Mononuclear cell (primary cell): Measurements from ENCODE around the gene TFEB. TPM values are rescaled to one million over a fixed set of nuclear protein-coding genes. Genes with fewer than 3 reads are reported as not detected.

Experiments
- H3K27me3 ChIP-seq: 2 replicates; pipeline ENCODE4 v1.6.0; 2011; ENCODE audit warnings: low read length, control low read depth; ENCODE audit not compliant: insufficient read depth
- H3K4me1 ChIP-seq: 2 replicates; pipeline ENCODE4 v1.5.1; 2011; ENCODE audit warnings: mild to moderate bottlenecking, low read length, control low read depth; ENCODE audit not compliant: insufficient read depth
- H3K4me3 ChIP-seq: 2 replicates; pipeline ENCODE4 v1.5.1; 2011; ENCODE audit warnings: mild to moderate bottlenecking, low read length, moderate library complexity
- H3K9me3 ChIP-seq: 2 replicates; pipeline ENCODE4 v1.5.1; 2011; ENCODE audit warnings: low read depth, mild to moderate bottlenecking, control low read depth, low read length
- total RNA-seq: library from RNA; depleted of rRNA; stranded (reverse); fragments of >200 nt; gene quantifications from one replicate; pipeline ENCODE4 v1.2.3, GENCODE V29; 2012

TFEB gene
- total RNA-seq, 1 donor = 18.1 TPM

DNA sequence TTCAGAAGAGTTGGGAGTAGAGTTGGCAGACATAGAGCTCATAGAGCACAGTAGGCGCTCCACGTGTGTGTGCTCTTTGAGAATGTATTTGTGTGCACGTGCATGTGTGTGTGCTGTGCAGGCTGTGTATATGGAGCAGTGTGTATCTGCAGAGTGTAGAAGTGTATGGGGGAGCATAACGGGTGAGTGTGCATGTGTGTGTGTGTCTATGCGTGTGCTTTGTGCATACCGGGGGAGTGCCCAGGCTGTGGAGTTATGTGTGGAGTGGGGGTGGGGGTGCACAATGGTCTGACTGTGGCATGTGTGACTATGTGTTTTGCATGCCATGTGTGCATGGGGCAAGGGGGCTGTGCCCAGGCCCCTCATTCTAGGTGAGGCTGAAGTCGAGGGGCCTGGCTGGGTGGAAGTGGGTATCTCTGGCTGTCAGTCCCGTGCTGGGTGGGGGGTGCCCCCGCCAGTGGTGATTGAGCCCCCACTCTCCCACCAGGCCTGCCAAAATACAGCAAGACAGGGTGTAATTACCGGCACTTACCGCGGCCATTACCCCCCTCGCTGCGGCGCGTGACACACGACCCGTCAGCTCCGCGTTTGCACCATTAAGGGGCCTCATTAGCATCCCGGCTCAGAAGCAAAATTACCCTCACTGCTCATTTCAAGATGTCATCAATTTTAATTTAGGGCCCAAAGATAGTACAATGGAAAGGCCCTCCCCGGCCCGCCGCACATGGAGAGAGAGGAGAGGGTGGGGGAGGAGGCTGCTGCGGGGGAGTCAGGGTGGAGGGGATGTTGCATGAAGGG is 58.1 kb downstream of the TFEB start:
- Histone ChIP-seq H3K9me3 (no peaks in the 10 kb centered on the region), H3K27me3 (no peaks in the 10 kb centered on the region), H3K4me3 (no peak overlapping the region), H3K4me1 (peaks cover 5% of the 10 kb centered on the region)

DNA sequence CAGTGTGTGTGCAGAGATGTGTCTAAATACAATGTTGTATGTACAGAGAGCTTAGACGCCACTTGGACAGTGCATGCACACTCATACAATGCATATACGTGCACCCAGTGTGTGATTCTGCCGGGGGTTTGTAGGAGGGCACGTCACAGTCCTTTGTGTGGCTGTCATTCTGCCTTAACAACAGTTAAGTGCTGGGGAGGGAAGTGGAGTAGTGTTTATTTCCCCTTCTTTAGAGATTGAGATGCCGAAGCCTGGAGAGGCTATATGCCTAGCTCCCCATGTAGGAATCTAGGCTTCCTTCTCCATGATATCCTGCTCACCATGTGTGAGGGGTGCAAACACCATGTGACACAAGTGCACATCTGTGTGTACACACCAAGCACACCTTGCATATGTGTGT is 59.0 kb downstream of the TFEB start:
- H3K4me3 ChIP-seq = no peak overlapping the region
- no peaks in the 10 kb centered on the region for H3K27me3 ChIP-seq
- no peaks in the 10 kb centered on the region for H3K9me3 ChIP-seq
- no peaks in the 10 kb centered on the region for H3K4me1 ChIP-seq

DNA sequence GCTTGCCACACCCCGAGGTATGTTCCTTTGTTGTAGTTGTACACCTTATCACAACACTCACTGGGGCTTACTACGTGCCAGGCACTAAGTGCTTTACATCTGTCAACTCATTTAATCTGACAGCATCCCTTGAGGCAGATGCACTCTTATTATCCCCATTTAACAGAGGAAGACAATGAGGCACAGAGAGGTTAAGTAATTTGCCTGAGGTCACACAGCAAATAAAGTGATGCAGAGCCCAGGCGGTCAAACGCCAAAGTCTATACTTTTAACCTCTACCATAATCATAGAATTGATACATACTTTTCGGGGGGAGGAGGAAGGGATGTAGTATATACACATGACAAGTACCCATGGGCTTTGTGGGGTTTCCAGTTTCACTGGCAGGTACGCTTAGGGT is 59.4 kb downstream of the TFEB start:
- Histone ChIP-seq H3K4me1 (no peaks in the 10 kb centered on the region), H3K4me3 (no peak overlapping the region), H3K27me3 (no peaks in the 10 kb centered on the region), H3K9me3 (no peaks in the 10 kb centered on the region)

DNA sequence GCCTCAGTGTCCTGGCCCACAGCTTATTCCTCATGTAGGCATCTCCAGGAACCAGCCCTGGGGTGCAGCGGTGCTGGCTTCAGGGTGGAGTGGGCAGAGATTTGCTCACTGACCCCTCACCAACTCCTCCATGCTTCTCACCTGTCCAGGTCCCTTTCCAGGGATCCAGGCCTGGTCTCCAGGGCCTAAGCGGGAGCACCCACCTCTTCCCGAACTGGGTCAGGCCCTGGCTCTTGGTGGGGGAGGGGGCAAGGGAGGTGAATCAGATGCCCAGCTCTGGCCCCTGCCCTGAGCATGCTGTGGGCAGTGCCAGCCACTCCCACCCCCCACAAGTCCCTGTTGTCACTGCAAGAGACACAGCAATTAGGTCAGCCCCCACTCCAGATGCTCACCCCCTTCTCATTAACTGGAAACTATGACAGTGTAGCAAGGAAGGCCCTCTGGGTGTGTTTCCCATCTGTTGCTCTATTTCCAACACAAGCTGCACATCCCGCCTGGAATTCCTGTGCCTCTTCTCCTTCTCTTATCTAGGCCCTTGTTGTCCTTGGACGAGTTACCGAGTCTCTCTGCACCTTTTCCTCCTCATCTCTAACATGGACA is 60.1 kb downstream of the TFEB start:
- no peaks in the 10 kb centered on the region for H3K9me3 ChIP-seq
- H3K4me3 ChIP-seq = no peak overlapping the region
- H3K4me1 ChIP-seq = no peaks in the 10 kb centered on the region
- H3K27me3 ChIP-seq = no peaks in the 10 kb centered on the region

DNA sequence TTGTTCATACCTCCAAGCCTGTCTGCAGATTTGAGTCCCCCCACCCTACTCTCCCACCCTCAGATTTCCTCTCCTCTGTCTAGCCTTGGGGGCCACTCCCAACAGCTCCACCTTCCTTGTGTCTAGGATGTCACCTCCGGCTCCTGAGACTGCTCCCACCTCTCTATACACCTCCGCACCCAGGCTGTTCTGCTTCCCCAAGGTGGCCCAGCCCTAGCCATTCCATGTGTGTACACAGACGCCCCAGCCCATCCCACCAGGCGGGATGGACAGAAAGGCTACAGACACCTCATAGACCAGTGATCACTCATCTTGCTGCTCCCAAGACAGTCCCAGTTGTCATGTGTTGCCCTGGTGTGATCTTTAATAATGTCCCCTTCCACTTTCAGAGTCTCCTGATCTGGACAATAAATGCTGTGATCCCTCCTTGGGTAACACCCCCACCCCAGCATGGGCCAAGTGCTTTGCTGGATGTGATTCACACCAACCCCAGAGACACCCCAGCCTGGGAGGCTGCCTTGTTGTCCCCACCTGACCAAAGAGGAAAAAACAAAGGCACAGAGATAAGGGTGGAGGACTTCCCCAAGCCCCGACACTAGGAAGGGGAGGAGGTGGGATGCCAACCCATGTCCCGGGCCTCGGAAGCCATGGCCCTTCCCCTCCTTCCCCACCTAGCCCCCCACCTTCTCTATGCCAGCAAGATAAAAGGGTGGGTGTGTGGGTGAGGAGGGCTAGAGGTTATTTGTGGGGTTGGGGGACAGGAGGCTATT is 61.0 kb downstream of the TFEB start:
- no peaks in the 10 kb centered on the region for H3K4me1 ChIP-seq
- H3K27me3 ChIP-seq = no peaks in the 10 kb centered on the region
- H3K4me3 ChIP-seq = no peak overlapping the region
- no peaks in the 10 kb centered on the region for H3K9me3 ChIP-seq

DNA sequence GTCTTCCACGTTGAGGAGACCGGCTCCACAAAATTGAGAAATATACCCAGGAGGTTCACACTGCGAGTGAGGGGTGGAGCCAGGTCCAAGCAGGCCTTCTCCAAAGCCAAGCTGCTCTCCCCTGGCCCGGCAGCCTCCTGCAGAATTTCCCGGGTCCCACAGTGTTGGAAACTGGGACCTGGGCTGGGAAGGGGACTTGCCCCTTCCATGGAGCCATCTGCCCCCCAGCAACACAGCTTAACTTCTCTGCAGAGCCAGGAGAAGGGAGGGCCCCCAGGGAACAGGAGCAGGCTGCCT is 61.8 kb downstream of the TFEB start:
- no peak overlapping the region for H3K4me3 ChIP-seq
- H3K9me3 ChIP-seq = no peaks in the 10 kb centered on the region
- no peaks in the 10 kb centered on the region for H3K27me3 ChIP-seq
- H3K4me1 ChIP-seq = no peaks in the 10 kb centered on the region

DNA sequence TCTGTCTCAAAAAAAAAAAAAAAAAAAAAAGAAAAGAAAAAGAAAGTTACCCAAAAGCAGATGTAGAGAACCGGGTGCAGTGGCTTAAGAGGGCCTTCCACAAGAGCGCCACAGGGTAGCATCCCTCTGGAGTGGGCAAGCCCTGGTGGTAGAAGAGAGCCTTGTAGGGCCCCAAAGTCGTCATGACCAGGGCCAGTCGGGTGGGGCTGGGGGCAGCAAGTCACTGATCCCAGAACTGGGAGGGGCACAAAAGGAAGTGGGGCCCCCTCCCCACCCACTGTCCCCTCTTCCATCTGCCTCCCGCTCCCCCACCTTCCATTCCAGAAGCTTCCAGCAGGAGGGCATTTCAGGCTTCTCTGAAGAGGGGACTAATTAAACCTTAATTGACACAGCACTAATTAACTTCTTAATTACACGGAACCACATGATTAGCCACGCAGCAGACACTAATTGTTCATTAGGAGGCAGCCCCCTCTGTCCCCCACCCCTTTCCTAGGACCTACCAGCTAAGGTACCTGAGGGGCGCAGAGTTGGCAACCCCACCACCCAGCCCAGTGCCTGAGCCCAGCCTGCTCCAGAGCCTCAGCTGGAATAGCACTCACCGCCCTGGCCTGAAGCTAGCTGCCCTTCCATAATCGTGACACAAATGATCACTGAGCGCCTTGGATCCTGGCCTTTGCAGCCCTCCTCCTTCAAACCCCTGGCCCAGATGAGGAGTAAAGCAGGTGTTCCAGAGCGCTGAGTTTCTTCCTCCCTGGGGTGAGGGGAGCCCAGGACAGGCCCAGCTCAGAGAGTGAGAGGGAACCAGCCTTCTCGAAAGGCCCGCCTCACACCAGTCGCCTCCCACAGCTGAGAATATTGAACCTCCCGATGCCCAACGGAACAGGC is 62.3 kb downstream of the TFEB start:
- H3K27me3 ChIP-seq = no peaks in the 10 kb centered on the region
- no peaks in the 10 kb centered on the region for H3K9me3 ChIP-seq

DNA sequence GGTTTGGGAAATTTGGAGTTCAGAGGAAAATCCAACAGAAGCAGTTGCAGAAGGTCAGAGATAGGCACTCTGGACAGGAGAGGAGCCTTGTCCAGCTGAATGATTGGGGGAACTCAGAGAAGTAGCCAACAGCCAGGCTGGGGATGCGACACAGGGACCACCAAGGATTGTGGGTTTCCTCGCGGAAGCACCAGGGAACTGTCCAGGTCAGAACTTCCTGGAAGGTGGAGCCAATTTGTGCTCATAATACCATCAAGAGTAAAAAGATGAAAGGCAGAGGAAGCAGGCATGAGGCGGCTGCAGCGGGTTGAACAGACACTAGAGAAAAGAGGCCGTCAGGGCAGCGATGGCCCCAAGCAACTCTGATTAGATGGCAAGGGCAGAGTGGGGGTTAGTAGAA is 63.4 kb downstream of the TFEB start:
- no peaks in the 10 kb centered on the region for H3K27me3 ChIP-seq

More for the DNA sequence above, 62.3 kb downstream of the TFEB start:
- Histone ChIP-seq H3K4me1 (no peaks in the 10 kb centered on the region), H3K4me3 (no peak overlapping the region)

DNA sequence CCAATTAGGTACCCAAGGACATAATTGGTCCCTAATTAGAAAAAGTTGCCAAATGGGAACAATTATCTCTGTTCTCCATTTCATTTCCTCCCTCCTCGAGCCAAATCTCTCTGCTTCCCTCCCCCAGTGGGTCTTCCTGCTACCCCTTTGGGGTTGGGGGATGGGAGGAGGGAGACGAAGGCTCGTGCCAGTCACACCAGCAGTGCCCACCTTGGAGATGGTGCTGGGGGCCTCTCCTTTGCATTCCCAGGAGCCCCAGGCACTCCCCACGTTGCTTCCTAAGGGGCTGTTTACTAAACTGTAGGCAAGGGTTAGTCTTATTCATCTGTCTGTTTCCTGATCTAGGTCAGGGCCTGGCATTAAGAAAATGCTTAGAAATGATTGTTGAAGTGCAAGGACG is 64.0 kb downstream of the TFEB start:
- H3K27me3 ChIP-seq = no peaks in the 10 kb centered on the region
- H3K4me1 ChIP-seq = no peaks in the 10 kb centered on the region
- no peaks in the 10 kb centered on the region for H3K9me3 ChIP-seq
- H3K4me3 ChIP-seq = no peak overlapping the region

More for the DNA sequence above, 63.4 kb downstream of the TFEB start:
- no peak overlapping the region for H3K4me3 ChIP-seq
- no peaks in the 10 kb centered on the region for H3K4me1 ChIP-seq
- no peaks in the 10 kb centered on the region for H3K9me3 ChIP-seq

DNA sequence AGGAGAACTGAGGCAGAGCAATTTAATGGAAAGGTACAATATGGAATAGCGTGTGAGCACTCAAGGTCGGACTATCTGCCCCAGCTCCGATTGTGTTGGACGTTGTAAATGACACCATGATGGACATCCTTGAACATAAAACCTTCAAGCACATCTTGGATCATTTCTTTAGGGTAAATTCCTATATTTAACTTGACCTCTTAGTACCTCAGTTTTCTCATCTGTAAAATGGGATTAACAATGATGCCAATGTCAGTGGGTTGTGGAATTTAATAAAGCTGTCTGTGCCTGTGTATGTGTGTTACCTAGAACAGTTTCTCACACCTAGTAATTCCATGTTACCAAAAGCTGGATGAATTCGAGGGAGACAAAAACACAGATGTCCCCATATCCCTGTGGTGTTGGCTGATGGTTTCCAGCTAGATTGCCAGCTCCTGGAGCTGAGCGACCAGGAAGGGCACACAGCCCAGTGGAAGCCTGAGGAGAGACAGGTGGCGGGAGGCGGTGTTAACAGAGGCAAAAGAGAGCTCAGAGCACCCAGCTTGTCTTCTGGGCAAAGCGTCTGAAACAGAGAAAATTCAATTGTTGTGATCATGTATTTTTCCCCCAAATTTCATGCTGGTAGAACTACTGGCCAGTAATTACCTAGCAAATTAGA is 64.6 kb downstream of the TFEB start:
- no peaks in the 10 kb centered on the region for H3K9me3 ChIP-seq
- H3K27me3 ChIP-seq = no peaks in the 10 kb centered on the region
- H3K4me3 ChIP-seq = no peak overlapping the region
- H3K4me1 ChIP-seq = no peaks in the 10 kb centered on the region

DNA sequence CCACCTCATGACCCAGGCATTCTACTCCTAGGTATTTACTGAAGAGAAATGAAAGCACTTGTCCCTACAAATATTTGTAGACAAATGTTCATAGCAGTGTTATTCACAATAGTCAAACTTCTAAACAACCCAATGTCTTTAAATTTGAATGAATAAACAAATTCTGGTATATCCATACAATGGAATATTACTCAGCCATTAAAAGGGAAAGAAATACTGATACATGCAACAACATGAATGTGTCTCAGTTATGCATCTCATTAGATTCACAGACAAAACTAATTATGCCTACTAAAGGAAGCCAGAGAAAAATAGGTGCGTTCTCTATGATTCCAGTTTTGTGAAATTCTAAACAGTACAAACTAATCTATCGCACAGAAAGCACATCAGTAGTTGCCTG is 66.4 kb downstream of the TFEB start:
- H3K4me1 ChIP-seq = no peaks in the 10 kb centered on the region
- H3K4me3 ChIP-seq = no peak overlapping the region
- no peaks in the 10 kb centered on the region for H3K27me3 ChIP-seq
- no peaks in the 10 kb centered on the region for H3K9me3 ChIP-seq

DNA sequence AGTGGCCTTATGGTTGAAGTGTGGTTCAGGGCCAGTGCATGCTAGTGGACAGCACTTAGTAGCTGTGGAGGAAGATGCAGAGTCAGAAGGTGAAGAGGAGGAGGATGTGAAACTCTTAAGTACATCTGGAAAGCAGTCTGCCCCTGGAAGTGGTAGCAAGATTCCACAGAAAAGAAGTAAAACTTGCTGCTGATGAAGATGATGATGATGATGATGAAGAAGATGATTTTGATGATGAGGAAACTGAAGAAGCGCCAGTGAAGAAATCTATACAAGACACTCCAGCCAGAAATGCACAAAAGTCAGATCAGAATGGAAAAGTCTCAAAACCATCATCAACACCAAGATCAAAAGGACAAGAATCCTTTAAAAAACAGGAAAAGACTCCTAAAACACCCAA is 68.2 kb downstream of the TFEB start:
- Histone ChIP-seq H3K4me3 (no peak overlapping the region), H3K27me3 (no peaks in the 10 kb centered on the region), H3K9me3 (no peaks in the 10 kb centered on the region), H3K4me1 (no peaks in the 10 kb centered on the region)

DNA sequence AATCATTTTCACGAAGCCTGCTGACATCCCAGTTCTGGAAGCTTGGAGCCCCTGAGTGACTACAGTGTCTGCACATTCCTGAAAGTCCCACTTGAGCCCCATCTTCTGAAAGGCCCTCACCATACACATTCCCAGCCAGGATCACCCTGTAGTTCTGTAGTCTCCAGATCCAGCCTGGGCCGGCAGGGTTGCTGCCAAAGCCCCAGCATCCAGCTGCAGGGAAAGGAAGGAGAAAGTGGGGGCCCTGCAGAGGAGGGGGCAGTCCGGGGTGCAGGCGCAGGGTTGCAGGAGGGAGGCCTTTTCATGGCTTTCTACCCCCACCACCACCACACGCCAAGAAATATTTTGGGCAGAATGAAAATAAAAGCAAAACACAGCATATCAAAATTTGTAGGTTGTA is 71.1 kb downstream of the TFEB start:
- Histone ChIP-seq H3K27me3 (no peaks in the 10 kb centered on the region), H3K4me3 (no peak overlapping the region), H3K9me3 (no peaks in the 10 kb centered on the region), H3K4me1 (no peaks in the 10 kb centered on the region)

DNA sequence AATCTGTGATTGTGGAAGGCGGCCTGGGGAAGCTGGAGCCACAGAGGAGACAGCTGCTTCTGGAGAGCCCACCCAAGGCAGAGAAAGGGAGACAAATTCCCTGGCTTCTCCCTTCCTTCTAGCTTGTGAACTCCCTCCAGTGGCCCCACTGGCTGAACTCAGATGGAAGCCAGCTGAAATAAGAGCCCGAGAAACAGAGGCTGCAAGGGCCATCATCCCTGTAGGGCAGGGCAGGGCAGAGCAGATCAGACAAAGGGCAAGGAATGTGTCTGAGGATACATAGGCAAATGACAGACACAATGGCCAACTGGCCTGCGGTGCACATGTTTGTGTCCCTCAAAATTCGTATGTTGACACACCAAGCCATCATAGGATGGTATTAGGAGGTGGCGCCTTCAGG is 71.8 kb downstream of the TFEB start:
- Histone ChIP-seq H3K4me1 (no peaks in the 10 kb centered on the region), H3K27me3 (no peaks in the 10 kb centered on the region), H3K9me3 (no peaks in the 10 kb centered on the region), H3K4me3 (no peak overlapping the region)
